ENCODE data around the gene FOXA2. TPM values are rescaled to one million over a fixed set of nuclear protein-coding genes. Genes with fewer than 3 reads are reported as not detected.
A peak's percentile ranks its signal among the peaks of the same experiment; 100 is the strongest.

The FOXA2 gene
- total RNA-seq, 2 donors from 2014 or later = 86.7 to 123 TPM

- no peaks in the 10 kb centered on the region for H3K9me3 ChIP-seq (ENCODE audit: control insufficient read depth, low read length)
- peak; percentile 63 for DNase-seq
- H3K27ac Mint-ChIP-seq = peak overlapping the region; percentile 100
- peak overlapping the region; percentile 94 for H3K4me3 ChIP-seq (ENCODE audit: low read length)
- peaks cover 61% of the 10 kb centered on the region for H3K4me1 Mint-ChIP-seq
- H3K27me3 ChIP-seq (ENCODE audit: control insufficient read depth, insufficient read depth, low read length, poor library complexity, severe bottlenecking) = peaks cover 33% of the 10 kb centered on the region
- H3K27ac ChIP-seq (ENCODE audit: low read depth, low read length) = no peak overlapping the region
- peaks cover 26% of the 10 kb centered on the region for H3K36me3 Mint-ChIP-seq (ENCODE audit: low read depth)
- peak overlapping the region; percentile 100 for H3K4me3 Mint-ChIP-seq
- peaks cover 77% of the 10 kb centered on the region for H3K27me3 Mint-ChIP-seq (ENCODE audit: insufficient read depth)
- H3K9me3 Mint-ChIP-seq = no peaks in the 10 kb centered on the region
- H3K9ac ChIP-seq (ENCODE audit: extremely low read depth, low read length, poor library complexity, severe bottlenecking) = peak overlapping the region; percentile 98
- peaks cover 29% of the 10 kb centered on the region for H3K36me3 ChIP-seq (ENCODE audit: control insufficient read depth, insufficient read depth, low read length)
- H3K4me1 ChIP-seq (ENCODE audit: control insufficient read depth, insufficient read depth, low read length) = peaks cover 19% of the 10 kb centered on the region
- TF ChIP-seq, protein P1, sequence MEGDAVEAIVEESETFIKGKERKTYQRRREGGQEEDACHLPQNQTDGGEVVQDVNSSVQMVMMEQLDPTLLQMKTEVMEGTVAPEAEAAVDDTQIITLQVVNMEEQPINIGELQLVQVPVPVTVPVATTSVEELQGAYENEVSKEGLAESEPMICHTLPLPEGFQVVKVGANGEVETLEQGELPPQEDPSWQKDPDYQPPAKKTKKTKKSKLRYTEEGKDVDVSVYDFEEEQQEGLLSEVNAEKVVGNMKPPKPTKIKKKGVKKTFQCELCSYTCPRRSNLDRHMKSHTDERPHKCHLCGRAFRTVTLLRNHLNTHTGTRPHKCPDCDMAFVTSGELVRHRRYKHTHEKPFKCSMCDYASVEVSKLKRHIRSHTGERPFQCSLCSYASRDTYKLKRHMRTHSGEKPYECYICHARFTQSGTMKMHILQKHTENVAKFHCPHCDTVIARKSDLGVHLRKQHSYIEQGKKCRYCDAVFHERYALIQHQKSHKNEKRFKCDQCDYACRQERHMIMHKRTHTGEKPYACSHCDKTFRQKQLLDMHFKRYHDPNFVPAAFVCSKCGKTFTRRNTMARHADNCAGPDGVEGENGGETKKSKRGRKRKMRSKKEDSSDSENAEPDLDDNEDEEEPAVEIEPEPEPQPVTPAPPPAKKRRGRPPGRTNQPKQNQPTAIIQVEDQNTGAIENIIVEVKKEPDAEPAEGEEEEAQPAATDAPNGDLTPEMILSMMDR (conservative IDR thresholded peaks at IDR 0.05) = no peak
- 1 to 2% methylated on average over 27 to 48 of the region's 48 CpGs for WGBS, 2 experiments (ENCODE audit: insufficient coverage in 1 of 2, insufficient read length in 1 of 2)
Measured at GRCh38 chr20:22576733-22577514, 7.4 kb downstream of the FOXA2 start.

DNA sequence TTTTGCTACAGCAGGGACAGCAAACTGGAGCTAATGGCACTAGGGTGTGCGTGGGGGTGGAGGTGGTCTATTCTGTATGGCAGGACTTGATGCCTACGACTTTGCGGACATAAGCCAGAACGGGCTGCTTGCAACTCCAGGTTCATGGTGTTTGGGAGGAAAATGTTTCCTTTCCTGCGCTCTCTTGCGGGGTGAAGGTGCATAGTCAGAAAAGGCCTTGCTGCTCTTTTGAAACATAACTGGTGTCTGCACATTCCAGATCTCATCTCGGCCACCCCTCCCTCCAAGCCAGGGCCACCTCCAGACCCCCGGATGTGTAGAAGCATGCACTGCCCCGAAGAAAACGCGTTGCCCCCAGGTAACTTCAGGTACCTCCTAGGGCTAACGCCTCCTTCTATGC lies 8.1 kb downstream of the FOXA2 start:
- Mint-ChIP-seq H3K9me3 (no peaks in the 10 kb centered on the region), H3K27me3 (ENCODE audit: insufficient read depth) (peaks cover 77% of the 10 kb centered on the region)
- no peak overlapping the region for H3K27ac ChIP-seq (ENCODE audit: low read depth, low read length)

DNA sequence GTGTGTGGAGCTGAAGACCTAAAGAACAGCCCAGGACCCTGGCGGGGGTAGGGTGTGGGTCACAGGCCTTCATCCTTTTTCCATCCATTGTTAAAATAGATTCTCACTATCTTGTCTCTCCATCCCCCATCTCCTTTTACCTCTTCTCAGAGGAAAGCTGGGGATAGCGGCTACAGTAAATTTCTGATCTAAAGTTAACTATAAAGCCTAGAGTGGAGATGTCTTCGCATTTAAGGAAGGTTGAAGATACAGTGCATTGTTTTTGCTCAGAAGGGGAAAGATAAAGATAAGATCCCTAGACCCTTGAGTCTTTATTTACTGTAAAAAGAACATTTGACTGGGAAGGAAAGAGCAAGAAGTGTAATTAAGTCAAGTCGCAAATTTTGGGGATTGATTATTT lies 8.6 kb downstream of the FOXA2 start:
- no peaks in the 10 kb centered on the region for H3K9me3 Mint-ChIP-seq
- H3K27ac Mint-ChIP-seq = peak overlapping the region; percentile 100
- TF ChIP-seq, protein P1 (conservative IDR thresholded peaks at IDR 0.05) = no peak
- H3K27me3 Mint-ChIP-seq (ENCODE audit: insufficient read depth) = peaks cover 77% of the 10 kb centered on the region
- H3K9ac ChIP-seq (ENCODE audit: extremely low read depth, low read length, poor library complexity, severe bottlenecking) = peak overlapping the region; percentile 98
- peaks cover 62% of the 10 kb centered on the region for H3K4me1 Mint-ChIP-seq
- peak overlapping the region; percentile 100 for H3K4me3 Mint-ChIP-seq
- H3K36me3 Mint-ChIP-seq (ENCODE audit: low read depth) = peaks cover 14% of the 10 kb centered on the region
- H3K4me1 ChIP-seq (ENCODE audit: control insufficient read depth, insufficient read depth, low read length) = peaks cover 25% of the 10 kb centered on the region
- H3K36me3 ChIP-seq (ENCODE audit: control insufficient read depth, insufficient read depth, low read length) = peaks cover 17% of the 10 kb centered on the region
- peaks cover 21% of the 10 kb centered on the region for H3K27me3 ChIP-seq (ENCODE audit: control insufficient read depth, insufficient read depth, low read length, poor library complexity, severe bottlenecking)
- DNase-seq = no peak
- no peaks in the 10 kb centered on the region for H3K9me3 ChIP-seq (ENCODE audit: control insufficient read depth, low read length)
- peak overlapping the region; percentile 94 for H3K4me3 ChIP-seq (ENCODE audit: low read length)
- WGBS, 2 experiments (ENCODE audit: insufficient coverage in 1 of 2, insufficient read length in 1 of 2) = 3 to 11% methylated on average over 4 of the region's 4 CpGs
- no peak overlapping the region for H3K27ac ChIP-seq (ENCODE audit: low read depth, low read length)

More for the DNA sequence above, 8.1 kb downstream of the FOXA2 start:
- Mint-ChIP-seq H3K36me3 (ENCODE audit: low read depth) (peaks cover 20% of the 10 kb centered on the region), H3K4me3 (peak overlapping the region; percentile 100), H3K4me1 (peaks cover 61% of the 10 kb centered on the region), H3K27ac (peak overlapping the region; percentile 100)
- DNase-seq = peak; percentile 64
- WGBS, 2 experiments (ENCODE audit: insufficient coverage in 1 of 2, insufficient read length in 1 of 2) = 6 to 8% methylated on average over 2 to 12 of the region's 12 CpGs
- peaks cover 26% of the 10 kb centered on the region for H3K27me3 ChIP-seq (ENCODE audit: control insufficient read depth, insufficient read depth, low read length, poor library complexity, severe bottlenecking)
- H3K4me1 ChIP-seq (ENCODE audit: control insufficient read depth, insufficient read depth, low read length) = peaks cover 22% of the 10 kb centered on the region
- no peaks in the 10 kb centered on the region for H3K9me3 ChIP-seq (ENCODE audit: control insufficient read depth, low read length)
- TF ChIP-seq, protein P1 (conservative IDR thresholded peaks at IDR 0.05) = peak; percentile 42
- H3K4me3 ChIP-seq (ENCODE audit: low read length) = peak overlapping the region; percentile 94
- H3K36me3 ChIP-seq (ENCODE audit: control insufficient read depth, insufficient read depth, low read length) = peaks cover 22% of the 10 kb centered on the region
- peak overlapping the region; percentile 98 for H3K9ac ChIP-seq (ENCODE audit: extremely low read depth, low read length, poor library complexity, severe bottlenecking)
